Lower leg skin (tissue), 4 donors: ENCODE results near the gene CDV3. TPM values are rescaled to one million over a fixed set of nuclear protein-coding genes. Genes with fewer than 3 reads are reported as not detected.

Source experiments
- DNase-seq, 2 donors: peaks; one replicate each; pipeline ENCODE4 v3.0.0-alpha.2; 2019; ENCODE audit warnings: low spot score in 2 of 2
- H3K4me3 ChIP-seq: fragments of 200-600 bp; sonication (generic); 2 replicates; pipeline ENCODE4 v1.5.1; 2017; ENCODE audit warnings: mild to moderate bottlenecking, low read depth; ENCODE audit not compliant: poor library complexity, severe bottlenecking
- CTCF ChIP-seq, 3 donors: fragments of 450-650 bp; IDR thresholded peaks; one replicate each; pipeline ENCODE4 v1.5.1; 2016; ENCODE audit warnings: antibody characterized with exemption in 3 of 3, mild to moderate bottlenecking in 3 of 3, moderate library complexity in 2 of 3
- POLR2A ChIP-seq, 2 donors: fragments of 450-650 bp; IDR thresholded peaks; one replicate each; pipeline ENCODE4 v1.6.1; 2016 to 2017; ENCODE audit warnings: antibody characterized with exemption in 2 of 2, mild to moderate bottlenecking in 1 of 2, moderate library complexity in 1 of 2
- WGBS, 2 donors: methylation state at CpG; one replicate each; pipeline ENCODE4 v1.1.5; 2018; 5-methylcytosine and 5-hydroxymethylcytosine counted together
- intact Hi-C: fragments of 100-400 bp; cut with DNase I; formaldehyde crosslinking; loops from one replicate; pipeline ENCODE4 v1.15.0; 2023; ENCODE audit warnings: low total_unique reads
- total RNA-seq, 4 donors: library from RNA; depleted of rRNA; stranded (reverse); fragments of >200 nt; gene quantifications; one replicate each; pipeline ENCODE4 v1.1.0, GENCODE V29; 2016

The CDV3 gene
- total RNA-seq, 4 donors from 2014 or later, result 84.1 to 113 (median 103) TPM

GRCh38 chr3:133578548-133579191, 5.2 kb downstream of the CDV3 start:
- DNase-seq, result no peak
- intact Hi-C loops, result loop anchor here (5.0 kb wide), 1 partner anchor 1834 kb away; no protein-coding TSS in a partner anchor
- TF ChIP-seq POLR2A (IDR thresholded peaks at IDR 0.05), result no peak
- WGBS, 2 donors, result 7 to 14% methylated on average over 1 of the region's 1 CpG
- no peak overlapping the region for H3K4me3 ChIP-seq

- intact Hi-C loops, result no loop called here
- no peak for TF ChIP-seq POLR2A (IDR thresholded peaks at IDR 0.05)
- TF ChIP-seq CTCF (IDR thresholded peaks at IDR 0.05), result no peak
- 93 to 94% methylated on average over 6 of the region's 6 CpGs for WGBS, 2 donors
- no peak for DNase-seq
- no peak overlapping the region for H3K4me3 ChIP-seq
These were observed 9.9 kb downstream of the CDV3 start for GRCh38 chr3:133583396-133583795.

GRCh38 chr3:133588035-133588434, 14.5 kb downstream of the CDV3 start:
- intact Hi-C loops, result no loop called here
- no peak for DNase-seq
- TF ChIP-seq CTCF (IDR thresholded peaks at IDR 0.05), result no peak
- TF ChIP-seq POLR2A (IDR thresholded peaks at IDR 0.05), result no peak
- H3K4me3 ChIP-seq, result no peak overlapping the region
- WGBS, 2 donors, result 84 to 91% methylated on average over 4 of the region's 4 CpGs

GRCh38 chr3:133588784-133589465, 15.4 kb downstream of the CDV3 start:
- 57 to 66% methylated on average over 2 of the region's 2 CpGs for WGBS, 2 donors
- no peak for DNase-seq
- TF ChIP-seq CTCF (IDR thresholded peaks at IDR 0.05) (no peak), POLR2A (IDR thresholded peaks at IDR 0.05) (no peak)
- no peak overlapping the region for H3K4me3 ChIP-seq
- intact Hi-C loops, result no loop called here

GRCh38 chr3:133589503-133589902, 16.0 kb downstream of the CDV3 start:
- WGBS, 2 donors, result 78 to 79% methylated on average over 8 of the region's 8 CpGs
- DNase-seq, result no peak
- TF ChIP-seq POLR2A (IDR thresholded peaks at IDR 0.05) (no peak), CTCF (IDR thresholded peaks at IDR 0.05) (no peak)
- no peak overlapping the region for H3K4me3 ChIP-seq
- intact Hi-C loops, result no loop called here

- DNase-seq, result no peak
- intact Hi-C loops, result no loop called here
- TF ChIP-seq POLR2A (IDR thresholded peaks at IDR 0.05), result no peak
- TF ChIP-seq CTCF (IDR thresholded peaks at IDR 0.05), result no peak
- 92 to 97% methylated on average over 3 of the region's 3 CpGs for WGBS, 2 donors
- no peak overlapping the region for H3K4me3 ChIP-seq
These were observed 17.8 kb downstream of the CDV3 start for GRCh38 chr3:133591271-133591742.
